GM18505 (cell line): ENCODE results near the gene CCDC112.
"Not testable (repeated sequence)": the region's sequence is repeated elsewhere in the genome, so short reads cannot be mapped to it uniquely, and the experiment has no call there.

ENCODE experiments used
- ATAC-seq: cut with Tn5 transposase; IDR thresholded peaks from one replicate; pipeline ENCODE4 v1.9.1; 2021; ENCODE audit not compliant: unreplicated experiment
- POLR2A ChIP-seq: IDR thresholded peaks from 4 replicates; pipeline ENCODE4 v1.6.1; 2011; ENCODE audit warnings: borderline replicate concordance; ENCODE audit not compliant: insufficient read depth, insufficient read length; ENCODE audit errors: extremely low read depth

CCDC112 gene

GRCh38 chr5:115296124-115297022, at the start of gene CCDC112:
CCDC112 (minus strand) TSS chr5:115296654; CDS start chr5:115296543, 111 bp downstream.
- peak; percentile 50 for TF ChIP-seq POLR2A
- ATAC-seq, result peak; percentile 86

- no peak for TF ChIP-seq POLR2A
- ATAC-seq, result no peak
Measured at GRCh38 chr5:115345344-115345743, 48.9 kb upstream of the CCDC112 start.

- TF ChIP-seq POLR2A, result no peak
- ATAC-seq, result no peak
Measured at GRCh38 chr5:115343855-115344254, 47.4 kb upstream of the CCDC112 start.

GRCh38 chr5:115342590-115343377, 46.3 kb upstream of the CCDC112 start:
- no peak for TF ChIP-seq POLR2A
- no peak for ATAC-seq

GRCh38 chr5:115341745-115342144, 45.3 kb upstream of the CCDC112 start:
- TF ChIP-seq POLR2A, result no peak

GRCh38 chr5:115338851-115339250, 42.4 kb upstream of the CCDC112 start:
- ATAC-seq, result no peak

More at GRCh38 chr5:115341745-115342144, 45.3 kb upstream of the CCDC112 start:
- no peak for ATAC-seq

GRCh38 chr5:115337882-115338281, 41.4 kb upstream of the CCDC112 start:
- ATAC-seq, result no peak
- TF ChIP-seq POLR2A, result no peak

More at GRCh38 chr5:115338851-115339250, 42.4 kb upstream of the CCDC112 start:
- no peak for TF ChIP-seq POLR2A

GRCh38 chr5:115336964-115337363, 40.5 kb upstream of the CCDC112 start:
- no peak for TF ChIP-seq POLR2A
- no peak for ATAC-seq

GRCh38 chr5:115336201-115336720, 39.8 kb upstream of the CCDC112 start:
- ATAC-seq, result no peak
- no peak for TF ChIP-seq POLR2A

- no peak for ATAC-seq
- TF ChIP-seq POLR2A, result no peak
Measured at GRCh38 chr5:115335301-115335700, 38.8 kb upstream of the CCDC112 start.

GRCh38 chr5:115333164-115333563, 36.7 kb upstream of the CCDC112 start:
- TF ChIP-seq POLR2A, result no peak
- ATAC-seq, result no peak

GRCh38 chr5:115330830-115331229, 34.4 kb upstream of the CCDC112 start:
- ATAC-seq, result no peak
- no peak for TF ChIP-seq POLR2A

GRCh38 chr5:115329475-115329874, 33.0 kb upstream of the CCDC112 start:
- no peak for ATAC-seq
- TF ChIP-seq POLR2A, result no peak

- ATAC-seq, result not testable (repeated sequence)
Measured at GRCh38 chr5:115328617-115329274, 32.3 kb upstream of the CCDC112 start.
